GM06990 (cell line): Measurements from ENCODE around the gene IFIH1.

Experiments used
- DNase-seq: peaks from one replicate; pipeline ENCODE4 v3.0.0-alpha.2; 2011; ENCODE audit not compliant: insufficient read length; ENCODE audit errors: extremely low read depth
- H3K27me3 ChIP-seq: replicated peaks from 2 replicates; pipeline ENCODE4 v1.6.0; 2011; ENCODE audit warnings: low read length; ENCODE audit not compliant: control insufficient read depth, insufficient read depth
- H3K36me3 ChIP-seq: 2 replicates; pipeline ENCODE4 v1.5.1; 2011; ENCODE audit warnings: low read length; ENCODE audit not compliant: control insufficient read depth, insufficient read depth
- H3K4me3 ChIP-seq: replicated peaks from 2 replicates; pipeline ENCODE4 v1.5.1; 2011; ENCODE audit warnings: low read depth, mild to moderate bottlenecking, control low read depth, low read length
- TF ChIP-seq, protein P1 (sequence below): IDR thresholded peaks from 2 replicates; pipeline ENCODE4 v1.5.1; 2011; ENCODE audit warnings: low read length, control low read depth, mild to moderate bottlenecking, inconsistent platforms; ENCODE audit not compliant: insufficient read depth, poor library complexity, severe bottlenecking

IFIH1 gene

GRCh38 chr2:162244541-162245031 lies 73.9 kb downstream of the IFIH1 start:
- Histone ChIP-seq H3K27me3 (peaks cover 2% of the 10 kb centered on the region; the same call in 1 of the 2 replicates), H3K36me3 (no peaks in the 10 kb centered on the region), H3K4me3 (no peak overlapping the region)
- TF ChIP-seq, protein P1, sequence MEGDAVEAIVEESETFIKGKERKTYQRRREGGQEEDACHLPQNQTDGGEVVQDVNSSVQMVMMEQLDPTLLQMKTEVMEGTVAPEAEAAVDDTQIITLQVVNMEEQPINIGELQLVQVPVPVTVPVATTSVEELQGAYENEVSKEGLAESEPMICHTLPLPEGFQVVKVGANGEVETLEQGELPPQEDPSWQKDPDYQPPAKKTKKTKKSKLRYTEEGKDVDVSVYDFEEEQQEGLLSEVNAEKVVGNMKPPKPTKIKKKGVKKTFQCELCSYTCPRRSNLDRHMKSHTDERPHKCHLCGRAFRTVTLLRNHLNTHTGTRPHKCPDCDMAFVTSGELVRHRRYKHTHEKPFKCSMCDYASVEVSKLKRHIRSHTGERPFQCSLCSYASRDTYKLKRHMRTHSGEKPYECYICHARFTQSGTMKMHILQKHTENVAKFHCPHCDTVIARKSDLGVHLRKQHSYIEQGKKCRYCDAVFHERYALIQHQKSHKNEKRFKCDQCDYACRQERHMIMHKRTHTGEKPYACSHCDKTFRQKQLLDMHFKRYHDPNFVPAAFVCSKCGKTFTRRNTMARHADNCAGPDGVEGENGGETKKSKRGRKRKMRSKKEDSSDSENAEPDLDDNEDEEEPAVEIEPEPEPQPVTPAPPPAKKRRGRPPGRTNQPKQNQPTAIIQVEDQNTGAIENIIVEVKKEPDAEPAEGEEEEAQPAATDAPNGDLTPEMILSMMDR: no peak
- no peak for DNase-seq

DNA sequence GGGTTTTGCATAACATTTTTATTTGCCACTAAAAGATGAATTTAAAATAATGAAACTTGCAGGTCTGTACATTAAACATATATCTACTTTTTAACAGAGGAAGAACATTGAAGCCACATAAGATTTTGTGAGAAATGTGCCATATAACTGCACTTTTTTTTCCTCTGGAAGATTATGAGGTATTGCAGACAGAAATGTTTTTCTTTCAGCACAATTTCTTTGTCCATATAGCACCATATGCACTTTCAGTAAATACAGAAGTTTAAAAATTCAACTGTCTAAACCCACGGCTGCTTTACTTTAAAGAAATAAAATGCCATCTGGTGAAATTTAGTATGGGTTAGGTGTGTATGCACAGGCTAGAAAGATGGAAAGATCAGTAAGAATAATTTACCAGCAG lies 74.8 kb downstream of the IFIH1 start:
- H3K4me3 ChIP-seq: no peak overlapping the region
- no peaks in the 10 kb centered on the region for H3K36me3 ChIP-seq
- TF ChIP-seq, protein P1: no peak
- DNase-seq: no peak
- peaks cover 2% of the 10 kb centered on the region; the same call in 1 of the 2 replicates for H3K27me3 ChIP-seq

DNA sequence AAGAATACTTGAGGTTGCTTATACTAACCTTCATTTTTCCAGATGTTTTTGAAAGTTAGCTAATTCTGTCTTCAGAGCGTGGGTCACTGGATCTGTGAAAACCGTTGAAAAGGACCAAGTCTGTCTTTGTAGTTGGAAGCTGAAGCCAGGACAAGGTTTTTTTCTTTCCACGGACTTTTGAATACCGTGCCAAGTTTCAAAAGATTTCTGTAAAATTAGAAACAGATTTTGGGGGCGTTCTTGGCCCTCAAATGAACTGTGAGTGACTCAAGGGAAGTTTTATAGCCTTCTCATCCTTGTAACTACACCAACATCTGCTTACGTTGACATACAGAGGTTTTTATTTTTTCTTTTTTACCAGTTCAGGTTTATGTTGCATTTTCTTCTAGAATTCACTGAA lies 75.2 kb downstream of the IFIH1 start, which contains the start of gene FAP:
Gene FAP (minus strand): TSS at position 152 of the 400 bp plus-strand sequence. CDS start 118 bp downstream, at position 34.
- Histone ChIP-seq H3K4me3 (no peak within 1 kb of the TSS), H3K36me3 (no peaks in the 10 kb centered on the region), H3K27me3 (peaks cover 2% of the 10 kb centered on the region; the same call in 1 of the 2 replicates)
- no peak for DNase-seq
- TF ChIP-seq, protein P1: no peak

GRCh38 chr2:162242586-162243280 lies 75.8 kb downstream of the IFIH1 start:
- Histone ChIP-seq H3K4me3 (no peak overlapping the region), H3K27me3 (peaks cover 2% of the 10 kb centered on the region; the same call in 1 of the 2 replicates), H3K36me3 (no peaks in the 10 kb centered on the region)
- no peak for DNase-seq
- TF ChIP-seq, protein P1: no peak

DNA sequence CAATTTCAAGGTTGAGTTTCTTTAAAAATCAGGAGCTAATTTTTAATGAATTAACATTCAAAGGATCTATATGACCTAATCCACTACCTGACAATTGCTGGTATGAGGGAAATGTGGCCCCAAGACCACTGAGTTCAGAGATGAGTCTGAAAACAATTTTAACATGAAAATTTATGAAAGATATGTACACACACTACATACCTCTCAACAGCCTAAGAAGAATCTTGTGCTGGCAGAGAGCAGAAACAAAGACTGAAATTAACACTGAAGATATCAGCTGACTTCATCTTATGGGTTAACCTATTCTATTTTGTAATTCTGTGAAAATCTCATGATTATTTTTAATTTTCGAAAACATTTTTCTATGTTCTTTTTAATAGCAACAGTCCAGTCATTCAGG lies 76.9 kb downstream of the IFIH1 start:
- peaks cover 2% of the 10 kb centered on the region; the same call in 1 of the 2 replicates for H3K27me3 ChIP-seq
- H3K36me3 ChIP-seq: no peaks in the 10 kb centered on the region
- TF ChIP-seq, protein P1: no peak
- no peak overlapping the region for H3K4me3 ChIP-seq
- no peak for DNase-seq
